Uterus (tissue), 4 donors: ENCODE data around the gene FGF14. TPM values are rescaled to one million over a fixed set of nuclear protein-coding genes. Genes with fewer than 3 reads are reported as not detected.
"Not testable (repeated sequence)": the region's sequence is repeated elsewhere in the genome, so short reads cannot be mapped to it uniquely, and the experiment has no call there.

Experiments used
- DNase-seq, 2 donors: peaks; one replicate each; pipeline ENCODE4 v3.0.0-alpha.2; 2019 to 2020
- H3K27ac ChIP-seq, 2 donors: fragments of 200-600 bp; sonication (generic); 1 replicate in 1 of 2; 2 replicates in 1 of 2; pipeline ENCODE4 v1.5.1; 2016 to 2018
- H3K27me3 ChIP-seq, 2 donors: fragments of 200-600 bp; sonication (generic); one replicate each; pipeline ENCODE4 v1.5.1; 2018 to 2019; ENCODE audit warnings: control low read depth in 1 of 2
- H3K36me3 ChIP-seq, 2 donors: fragments of 200-600 bp; sonication (generic); one replicate each; pipeline ENCODE4 v1.5.1; 2019; ENCODE audit warnings: control low read depth in 1 of 2
- H3K4me1 ChIP-seq, 2 donors: fragments of 200-600 bp; sonication (generic); one replicate each; pipeline ENCODE4 v1.5.1; 2018 to 2019; ENCODE audit warnings: control low read depth in 1 of 2
- H3K4me3 ChIP-seq, 2 donors: fragments of 200-600 bp; sonication (generic); 1 replicate in 1 of 2; 2 replicates in 1 of 2; pipeline ENCODE4 v1.5.1; 2018 to 2019; ENCODE audit warnings: mild to moderate bottlenecking in 1 of 2
- H3K9me3 ChIP-seq, 2 donors: fragments of 200-600 bp; sonication (generic); one replicate each; pipeline ENCODE4 v1.5.1; 2019; ENCODE audit warnings: control low read depth in 1 of 2
- POLR2A ChIP-seq, 2 donors: fragments of 450-650 bp; IDR thresholded peaks; one replicate each; pipeline ENCODE4 v1.6.1; 2016; ENCODE audit warnings: antibody characterized with exemption in 2 of 2, mild to moderate bottlenecking in 1 of 2, moderate library complexity in 1 of 2
- intact Hi-C: fragments of 100-400 bp; cut with DNase I; formaldehyde crosslinking; loops from one replicate; pipeline ENCODE4 v1.15.1; 2023; ENCODE audit warnings: low total_unique reads
- total RNA-seq, 4 donors: library from RNA; depleted of rRNA in 3 of 4; stranded (reverse); fragments of >200 nt in 3 of 4; gene quantifications; one replicate each; pipeline versions ENCODE4 v1.1.0 to v1.2.4, GENCODE V29; 2014 to 2023
- TF ChIP-seq, protein P1 (sequence below), 4 experiments: fragments of 200-600 bp in 2 of 4; fragments of 450-650 bp in 2 of 4; sonication (generic) in 2 of 4; IDR thresholded peaks; one replicate each; pipeline ENCODE4 v1.5.1; 2016 to 2019; ENCODE audit warnings: antibody characterized with exemption in 4 of 4, mild to moderate bottlenecking in 2 of 4, moderate library complexity in 1 of 4
- donor health status: DM: yes; HTN: yes; CAD: no.

The FGF14 gene
- total RNA-seq, 4 donors from 2014 or later: under 0.01 to 0.98 (median 0.62) TPM; not detected in 1

DNA sequence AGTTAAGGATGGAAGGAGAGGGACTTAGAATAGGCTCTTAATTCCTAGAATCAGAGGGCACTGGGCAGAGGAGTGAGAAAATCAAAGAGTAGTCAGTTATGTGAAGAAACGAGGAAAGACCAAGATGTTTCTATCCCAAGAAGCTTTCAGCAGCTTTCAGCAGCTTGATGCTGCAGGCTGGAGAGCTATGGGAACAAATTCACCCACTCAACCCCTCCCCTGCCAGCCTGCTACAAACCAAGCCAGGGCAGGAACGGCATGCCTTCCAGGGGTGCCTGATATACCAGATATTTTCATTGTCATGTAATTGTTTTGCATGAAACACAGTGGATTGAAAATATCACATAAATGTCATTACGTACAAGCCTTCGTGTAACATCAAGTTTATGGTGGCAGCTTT lies 262.2 kb downstream of the FGF14 start:
- no peak overlapping the region for H3K27ac ChIP-seq
- H3K4me3 ChIP-seq: no peak overlapping the region
- H3K27me3 ChIP-seq: no peaks in the 10 kb centered on the region
- H3K36me3 ChIP-seq: no peaks in the 10 kb centered on the region
- H3K9me3 ChIP-seq: no peaks in the 10 kb centered on the region
- no peak for DNase-seq
- no peak for TF ChIP-seq POLR2A (IDR thresholded peaks at IDR 0.05)
- TF ChIP-seq, protein P1, sequence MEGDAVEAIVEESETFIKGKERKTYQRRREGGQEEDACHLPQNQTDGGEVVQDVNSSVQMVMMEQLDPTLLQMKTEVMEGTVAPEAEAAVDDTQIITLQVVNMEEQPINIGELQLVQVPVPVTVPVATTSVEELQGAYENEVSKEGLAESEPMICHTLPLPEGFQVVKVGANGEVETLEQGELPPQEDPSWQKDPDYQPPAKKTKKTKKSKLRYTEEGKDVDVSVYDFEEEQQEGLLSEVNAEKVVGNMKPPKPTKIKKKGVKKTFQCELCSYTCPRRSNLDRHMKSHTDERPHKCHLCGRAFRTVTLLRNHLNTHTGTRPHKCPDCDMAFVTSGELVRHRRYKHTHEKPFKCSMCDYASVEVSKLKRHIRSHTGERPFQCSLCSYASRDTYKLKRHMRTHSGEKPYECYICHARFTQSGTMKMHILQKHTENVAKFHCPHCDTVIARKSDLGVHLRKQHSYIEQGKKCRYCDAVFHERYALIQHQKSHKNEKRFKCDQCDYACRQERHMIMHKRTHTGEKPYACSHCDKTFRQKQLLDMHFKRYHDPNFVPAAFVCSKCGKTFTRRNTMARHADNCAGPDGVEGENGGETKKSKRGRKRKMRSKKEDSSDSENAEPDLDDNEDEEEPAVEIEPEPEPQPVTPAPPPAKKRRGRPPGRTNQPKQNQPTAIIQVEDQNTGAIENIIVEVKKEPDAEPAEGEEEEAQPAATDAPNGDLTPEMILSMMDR (IDR thresholded peaks at IDR 0.05): no peak
- intact Hi-C loops: no loop called here
- H3K4me1 ChIP-seq: no peaks in the 10 kb centered on the region

GRCh38 chr13:102138635-102139190 lies 263.1 kb downstream of the FGF14 start:
- no peak overlapping the region for H3K27ac ChIP-seq
- TF ChIP-seq, protein P1 (IDR thresholded peaks at IDR 0.05): no peak
- H3K9me3 ChIP-seq: no peaks in the 10 kb centered on the region
- intact Hi-C loops: no loop called here
- no peak for DNase-seq
- no peak overlapping the region for H3K4me3 ChIP-seq
- H3K27me3 ChIP-seq: no peaks in the 10 kb centered on the region
- no peaks in the 10 kb centered on the region for H3K4me1 ChIP-seq
- no peaks in the 10 kb centered on the region for H3K36me3 ChIP-seq

- H3K27ac ChIP-seq, H3K4me3 ChIP-seq, DNase-seq, H3K27me3 ChIP-seq, intact Hi-C loops, H3K4me1 ChIP-seq, H3K9me3 ChIP-seq, H3K36me3 ChIP-seq: not testable (repeated sequence)
Measured at GRCh38 chr13:102137904-102138303, 263.9 kb downstream of the FGF14 start.

- intact Hi-C loops: no loop called here
- Histone ChIP-seq H3K27ac (no peak overlapping the region), H3K9me3 (no peaks in the 10 kb centered on the region), H3K4me1 (no peaks in the 10 kb centered on the region), H3K36me3 (no peaks in the 10 kb centered on the region), H3K4me3 (no peak overlapping the region), H3K27me3 (no peaks in the 10 kb centered on the region)
- no peak for DNase-seq
- TF ChIP-seq POLR2A (IDR thresholded peaks at IDR 0.05): no peak
- TF ChIP-seq, protein P1 (IDR thresholded peaks at IDR 0.05): no peak
Measured at GRCh38 chr13:102136735-102137296, 265.0 kb downstream of the FGF14 start.

DNA sequence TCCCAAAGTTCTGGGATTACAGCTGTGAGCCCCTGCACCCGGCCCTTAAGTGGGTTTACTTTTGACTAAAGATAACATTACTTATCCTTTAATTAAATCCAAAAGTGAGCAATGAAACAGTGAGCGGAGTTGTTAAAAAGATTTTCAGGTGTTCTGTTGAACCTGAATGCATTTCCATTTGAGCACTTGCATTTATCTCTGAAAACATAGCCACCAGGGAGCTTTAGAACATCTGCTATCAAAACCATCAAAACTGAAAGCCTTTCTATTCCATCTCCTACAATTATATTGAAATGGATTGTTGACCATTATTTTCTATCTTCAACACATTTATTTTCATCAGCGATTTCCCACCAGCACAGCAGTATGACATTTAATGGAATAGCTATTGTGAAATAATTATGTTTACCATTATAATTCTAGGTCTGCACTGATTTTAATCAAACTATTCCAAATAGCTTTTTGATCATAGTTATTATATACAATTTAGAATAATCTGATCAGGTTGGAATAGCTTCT lies 269.0 kb downstream of the FGF14 start:
- Histone ChIP-seq H3K4me1 (no peaks in the 10 kb centered on the region), H3K36me3 (no peaks in the 10 kb centered on the region), H3K4me3 (no peak overlapping the region), H3K27me3 (no peaks in the 10 kb centered on the region), H3K9me3 (no peaks in the 10 kb centered on the region), H3K27ac (no peak overlapping the region)
- intact Hi-C loops: no loop called here
- TF ChIP-seq, protein P1 (IDR thresholded peaks at IDR 0.05): no peak
- TF ChIP-seq POLR2A (IDR thresholded peaks at IDR 0.05): no peak
- DNase-seq: no peak
